Right lobe of liver (tissue), 4 donors: ENCODE measurements around the gene CAMTA1.

Experiments used
- CTCF ChIP-seq, 4 donors: fragments of 200-600 bp in 3 of 4; fragments of 450-650 bp in 1 of 4; IDR thresholded peaks; one replicate each; pipeline versions ENCODE4 v1.5.1 to v1.8.0; 2016 to 2022; ENCODE audit warnings: antibody characterized with exemption in 4 of 4, mild to moderate bottlenecking in 2 of 4
- POLR2A ChIP-seq: fragments of 450-650 bp; IDR thresholded peaks from one replicate; pipeline ENCODE4 v1.6.1; 2017; ENCODE audit warnings: antibody characterized with exemption, mild to moderate bottlenecking
- donor health status: DM: no; HTN: no; CAD: no.
- donor health status: DM: no; HTN: no; CAD: no.
- donor health status: DM: no; HTN: yes; CAD: no.

DNA sequence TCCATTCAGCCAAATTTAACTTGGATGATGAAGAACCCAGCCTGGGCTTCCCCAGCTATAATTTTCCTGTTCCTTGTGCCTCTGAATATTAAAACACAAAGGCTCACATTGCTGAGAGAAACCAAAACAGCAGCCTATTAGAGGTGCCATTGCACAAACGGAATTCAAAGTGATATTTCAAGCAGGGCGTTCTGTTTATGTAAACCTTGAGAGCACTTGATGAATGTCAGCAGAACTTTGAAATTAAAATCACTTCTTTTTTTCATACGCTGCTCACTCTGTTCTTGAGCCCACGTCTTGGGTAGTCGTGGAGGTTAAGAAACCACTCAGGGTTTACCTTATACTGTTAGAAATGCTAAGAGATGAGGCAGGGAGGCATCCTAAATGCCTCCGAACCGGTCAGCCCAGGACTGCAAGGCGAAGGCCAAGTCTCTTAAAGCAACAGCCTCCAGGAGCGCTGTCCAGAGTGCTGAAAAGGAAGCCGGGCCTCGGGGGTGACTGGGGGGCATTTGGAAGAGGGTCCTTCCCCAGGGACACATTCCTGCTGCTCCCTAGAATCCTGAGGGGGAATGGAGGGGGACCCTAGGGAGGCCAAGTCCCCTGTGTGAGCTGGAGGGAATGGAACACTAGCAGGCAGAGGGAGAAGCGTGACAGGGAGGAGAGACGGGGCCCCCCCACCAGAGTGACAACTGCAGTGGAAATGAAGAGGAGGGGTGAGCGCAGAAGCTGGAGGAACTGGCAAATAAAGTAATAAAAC is 831.0 kb downstream of the CAMTA1 start:
- no peak for TF ChIP-seq CTCF (IDR thresholded peaks at IDR 0.05)
- TF ChIP-seq POLR2A: no peak
